OCI-LY7 (cell line): ENCODE results near the gene NUP160.
"Not testable (repeated sequence)": the region's sequence is repeated elsewhere in the genome, so short reads cannot be mapped to it uniquely, and the experiment has no call there.

ENCODE experiments used
- CTCF ChIP-seq: fragments of 200-600 bp; sonication (generic); conservative IDR thresholded peaks from 2 replicates; pipeline ENCODE4 v1.5.1; 2014; ENCODE audit warnings: mild to moderate bottlenecking, antibody characterized with exemption, low read length, moderate library complexity, mixed read lengths
- EZH2phosphoT487 ChIP-seq: fragments of 200-600 bp; sonication (generic); IDR thresholded peaks from 2 replicates; pipeline ENCODE4 v1.6.1; 2018; ENCODE audit warnings: low read depth, borderline replicate concordance, mild to moderate bottlenecking, mixed run types, antibody characterized with exemption, low read length, moderate library complexity, mixed read lengths

GRCh38 chr11:47892546-47893276, 44.6 kb upstream of the NUP160 start:
- TF ChIP-seq EZH2phosphoT487, CTCF: not testable (repeated sequence)
